Liver (tissue), 9 donors: Measurements from ENCODE around the gene CCN2. TPM values are rescaled to one million over a fixed set of nuclear protein-coding genes. Genes with fewer than 3 reads are reported as not detected.

Experiments used
- DNase-seq: peaks from one replicate; pipeline ENCODE4 v3.0.0-alpha.2; 2017; ENCODE audit warnings: low spot score
- H3K27ac ChIP-seq, 2 donors: one replicate each; pipeline ENCODE4 v1.7.0; 2013; ENCODE audit warnings: inconsistent platforms in 2 of 2, low read length in 2 of 2, control low read depth in 1 of 2, low read depth in 1 of 2, mild to moderate bottlenecking in 1 of 2
- H3K27me3 ChIP-seq, 4 donors: one replicate each; pipeline versions ENCODE4 v1.6.1 to v1.7.0; 2013; ENCODE audit warnings: low read length in 3 of 4, inconsistent platforms in 1 of 4, mild to moderate bottlenecking in 1 of 4, moderate library complexity in 1 of 4; ENCODE audit not compliant: control insufficient read depth in 4 of 4, insufficient read depth in 4 of 4
- H3K36me3 ChIP-seq, 4 donors: one replicate each; pipeline versions ENCODE4 v1.6.1 to v1.7.0; 2013; ENCODE audit warnings: low read length in 3 of 4, mild to moderate bottlenecking in 3 of 4, low read depth in 1 of 4, moderate library complexity in 1 of 4; ENCODE audit not compliant: control insufficient read depth in 4 of 4, insufficient read depth in 3 of 4
- H3K4me1 ChIP-seq, 4 donors: one replicate each; pipeline versions ENCODE4 v1.6.1 to v1.7.0; 2013; ENCODE audit warnings: low read length in 3 of 4, mild to moderate bottlenecking in 3 of 4, moderate library complexity in 1 of 4; ENCODE audit not compliant: control insufficient read depth in 4 of 4, insufficient read depth in 4 of 4
- H3K4me3 ChIP-seq, 3 donors: one replicate each; pipeline versions ENCODE4 v1.6.1 to v1.7.0; 2013; ENCODE audit warnings: low read length in 3 of 3, control low read depth in 1 of 3, low read depth in 1 of 3, mild to moderate bottlenecking in 1 of 3
- H3K9ac ChIP-seq, 2 donors: one replicate each; pipeline ENCODE4 v1.7.0; 2013; ENCODE audit warnings: low read length in 2 of 2, mild to moderate bottlenecking in 2 of 2, moderate library complexity in 2 of 2, control low read depth in 1 of 2, low read depth in 1 of 2
- H3K9me3 ChIP-seq, 4 donors: one replicate each; pipeline versions ENCODE4 v1.6.1 to v1.7.0; 2013; ENCODE audit warnings: low read length in 3 of 4; ENCODE audit not compliant: control insufficient read depth in 4 of 4
- ATF3 ChIP-seq: IDR thresholded peaks from 2 replicates; pipeline ENCODE4 v1.6.1; 2016; ENCODE audit warnings: antibody characterized with exemption
- CTCF ChIP-seq: fragments of 150-350 bp; IDR thresholded peaks from 2 replicates; pipeline ENCODE4 v1.5.1; 2017; ENCODE audit warnings: improper control_type of control experiment, low read depth, low read length; ENCODE audit not compliant: missing input control
- EGR1 ChIP-seq, 2 donors: IDR thresholded peaks; 2 replicates each; pipeline ENCODE4 v1.6.1; 2016 to 2018; ENCODE audit warnings: antibody characterized with exemption in 2 of 2, low read depth in 2 of 2
- FOXA1 ChIP-seq: IDR thresholded peaks from 2 replicates; pipeline ENCODE4 v1.6.1; 2016; ENCODE audit warnings: antibody characterized with exemption
- FOXA2 ChIP-seq: IDR thresholded peaks from 2 replicates; pipeline ENCODE4 v1.6.1; 2016; ENCODE audit warnings: antibody characterized with exemption
- GABPA ChIP-seq, 2 donors: IDR thresholded peaks in 1 of 2; conservative IDR thresholded peaks in 1 of 2; 2 replicates each; pipeline ENCODE4 v1.6.1; 2016; ENCODE audit warnings: antibody characterized with exemption in 2 of 2, mild to moderate bottlenecking in 1 of 2, moderate library complexity in 1 of 2
- HNF4A ChIP-seq, 2 donors: conservative IDR thresholded peaks; 2 replicates each; pipeline ENCODE4 v1.6.1; 2016; ENCODE audit warnings: antibody characterized with exemption in 2 of 2, mild to moderate bottlenecking in 2 of 2
- HNF4G ChIP-seq: IDR thresholded peaks from 2 replicates; pipeline ENCODE4 v1.6.1; 2016; ENCODE audit warnings: antibody characterized with exemption
- JUND ChIP-seq, 2 donors: IDR thresholded peaks; 2 replicates each; pipeline ENCODE4 v1.6.1; 2016; ENCODE audit warnings: antibody characterized with exemption in 2 of 2
- MAX ChIP-seq: IDR thresholded peaks from 2 replicates; pipeline ENCODE4 v1.6.1; 2016; ENCODE audit warnings: antibody characterized with exemption
- NR2F2 ChIP-seq: IDR thresholded peaks from 2 replicates; pipeline ENCODE4 v1.6.1; 2016; ENCODE audit warnings: antibody characterized with exemption
- RAD21 ChIP-seq, 2 donors: IDR thresholded peaks; 2 replicates each; pipeline ENCODE4 v1.6.1; 2016; ENCODE audit warnings: antibody characterized with exemption in 2 of 2, mild to moderate bottlenecking in 2 of 2
- REST ChIP-seq: IDR thresholded peaks from 2 replicates; pipeline ENCODE4 v1.6.1; 2016; ENCODE audit warnings: antibody characterized with exemption, mild to moderate bottlenecking
- RXRA ChIP-seq, 2 donors: IDR thresholded peaks; 2 replicates each; pipeline ENCODE4 v1.6.1; 2017 to 2018; ENCODE audit warnings: antibody characterized with exemption in 2 of 2, mild to moderate bottlenecking in 1 of 2
- SP1 ChIP-seq: IDR thresholded peaks from 2 replicates; pipeline ENCODE4 v1.6.1; 2018; ENCODE audit warnings: antibody characterized with exemption, mild to moderate bottlenecking
- TAF1 ChIP-seq: conservative IDR thresholded peaks from 2 replicates; pipeline ENCODE4 v1.6.1; 2016; ENCODE audit warnings: antibody characterized with exemption, mild to moderate bottlenecking
- YY1 ChIP-seq: IDR thresholded peaks from 2 replicates; pipeline ENCODE4 v1.6.1; 2016; ENCODE audit warnings: antibody characterized with exemption, mild to moderate bottlenecking
- ZBTB33 ChIP-seq: IDR thresholded peaks from 2 replicates; pipeline ENCODE4 v1.6.1; 2016; ENCODE audit warnings: antibody characterized with exemption
- WGBS: extraction: QIAGEN DNeasy Blood & Tissue Kit; methylation state at CpG from one replicate; pipeline ENCODE4 v1.1.7; 2013; 5-methylcytosine and 5-hydroxymethylcytosine counted together
- polyA plus RNA-seq, 2 donors: library from polyadenylated mRNA; stranded (reverse) in 1 of 2; unstranded in 1 of 2; fragments of 200-250 nt in 1 of 2; fragments of >200 nt in 1 of 2; fragmentation: Nextera tagmentation in 1 of 2; extraction: Ambion mirVana in 1 of 2; gene quantifications; one replicate each; pipeline versions ENCODE4 v1.2.1 to v1.2.3, GENCODE V29; 2013 to 2015
- total RNA-seq, 2 donors: library from RNA; depleted of rRNA; stranded (reverse); fragments of >200 nt; gene quantifications; one replicate each; pipeline ENCODE4 v1.2.3, GENCODE V29; 2014
- donor health status: healthy.
- donor health status: healthy.
- donor health status: healthy.
- donor health status: healthy.
- donor health status: healthy.

Gene CCN2
- total and polyA plus RNA-seq, 4 donors, result 7.3 to 26.9 (median 19.5) TPM

GRCh38 chr6:131968656-131969055 is 17.5 kb upstream of the CCN2 start:
- Histone ChIP-seq H3K27ac (no peak overlapping the region), H3K27me3 (no peaks in the 10 kb centered on the region), H3K36me3 (no peaks in the 10 kb centered on the region), H3K4me3 (no peak overlapping the region), H3K9ac (no peak overlapping the region), H3K9me3 (no peaks in the 10 kb centered on the region), H3K4me1 (peaks cover 0 to 8% (median 4%) of the 10 kb centered on the region in 4 donors)
- no peak for DNase-seq
- TF ChIP-seq TAF1, result no peak
- TF ChIP-seq NR2F2, result no peak
- no peak for TF ChIP-seq ZBTB33
- TF ChIP-seq RXRA (IDR thresholded peaks at IDR 0.05), result no peak
- TF ChIP-seq GABPA (IDR thresholded peaks at IDR 0.05 in 1 of 2, conservative IDR thresholded peaks at IDR 0.05 in 1 of 2), result no peak
- TF ChIP-seq ATF3, result no peak
- TF ChIP-seq FOXA1, result no peak
- no peak for TF ChIP-seq REST
- TF ChIP-seq SP1, result no peak
- no peak for TF ChIP-seq EGR1 (IDR thresholded peaks at IDR 0.05; ENCODE audit: low read depth in 2 of 2)
- TF ChIP-seq CTCF, result no peak
- TF ChIP-seq JUND (IDR thresholded peaks at IDR 0.05), result no peak
- TF ChIP-seq RAD21 (IDR thresholded peaks at IDR 0.05), result no peak
- no peak for TF ChIP-seq MAX
- TF ChIP-seq HNF4G, result no peak
- TF ChIP-seq FOXA2, result no peak
- no peak for TF ChIP-seq YY1
- WGBS, result 90% methylated on average over 5 of the region's 5 CpGs

GRCh38 chr6:131967948-131968347 is 16.8 kb upstream of the CCN2 start:
- H3K27me3 ChIP-seq, result no peaks in the 10 kb centered on the region
- no peak overlapping the region for H3K9ac ChIP-seq
- WGBS, result 5% methylated on average over 1 of the region's 1 CpG
- no peak overlapping the region for H3K4me3 ChIP-seq
- no peak for DNase-seq
- no peaks in the 10 kb centered on the region for H3K36me3 ChIP-seq
- H3K27ac ChIP-seq, result no peak overlapping the region
- no peaks in the 10 kb centered on the region for H3K9me3 ChIP-seq
- peaks cover 0 to 8% (median 4%) of the 10 kb centered on the region in 4 donors for H3K4me1 ChIP-seq
- TF ChIP-seq GABPA (IDR thresholded peaks at IDR 0.05 in 1 of 2, conservative IDR thresholded peaks at IDR 0.05 in 1 of 2), result no peak
- no peak for TF ChIP-seq FOXA1
- no peak for TF ChIP-seq TAF1
- TF ChIP-seq ZBTB33, result no peak
- no peak for TF ChIP-seq EGR1 (IDR thresholded peaks at IDR 0.05; ENCODE audit: low read depth in 2 of 2)
- no peak for TF ChIP-seq MAX
- TF ChIP-seq RXRA (IDR thresholded peaks at IDR 0.05), result no peak
- no peak for TF ChIP-seq RAD21 (IDR thresholded peaks at IDR 0.05)
- TF ChIP-seq HNF4A (conservative IDR thresholded peaks at IDR 0.05), result no peak
- no peak for TF ChIP-seq SP1
- no peak for TF ChIP-seq HNF4G
- no peak for TF ChIP-seq YY1
- TF ChIP-seq FOXA2, result no peak
- TF ChIP-seq REST, result no peak
